HCT116 (cell line): ENCODE data around the gene HIRIP3.

Experiments used
- ATF3 ChIP-seq: IDR thresholded peaks from 2 replicates; pipeline ENCODE4 v1.6.1; 2012
- CTCF ChIP-seq, 3 experiments: fragments of 200-600 bp in 1 of 3; sonication (generic) in 1 of 3; IDR thresholded peaks in 2 of 3; conservative IDR thresholded peaks in 1 of 3; 2 replicates each; pipeline ENCODE4 v1.5.1; 2012 to 2017; ENCODE audit warnings: low read depth in 2 of 3, low read length in 2 of 3, antibody characterized with exemption in 1 of 3, borderline replicate concordance in 1 of 3, control low read depth in 1 of 3, mild to moderate bottlenecking in 1 of 3, mixed read lengths in 1 of 3, mixed run types in 1 of 3, moderate library complexity in 1 of 3; ENCODE audit not compliant: insufficient read depth in 1 of 3
- EZH2phosphoT487 ChIP-seq: fragments of 200-600 bp; IDR thresholded peaks from 2 replicates; pipeline ENCODE4 v1.6.1; 2018; ENCODE audit warnings: antibody characterized with exemption, borderline replicate concordance
- REST ChIP-seq: IDR thresholded peaks from 2 replicates; pipeline ENCODE4 v1.6.1; 2012; ENCODE audit warnings: low read depth
- SP1 ChIP-seq: IDR thresholded peaks from 2 replicates; pipeline ENCODE4 v1.6.1; 2012; ENCODE audit warnings: low read depth
- YY1 ChIP-seq: IDR thresholded peaks from 2 replicates; pipeline ENCODE4 v1.6.1; 2011; ENCODE audit warnings: low read length, low read depth, moderate library complexity, mild to moderate bottlenecking; ENCODE audit not compliant: insufficient replicate concordance; ENCODE audit errors: extremely low read depth
- ZBTB33 ChIP-seq: IDR thresholded peaks from 2 replicates; pipeline ENCODE4 v1.6.1; 2011; ENCODE audit warnings: mild to moderate bottlenecking, low read length, moderate library complexity; ENCODE audit not compliant: insufficient replicate concordance; ENCODE audit errors: extremely low read depth
- ZFX ChIP-seq: fragments of 450-650 bp; IDR thresholded peaks from 2 replicates; pipeline ENCODE4 v1.6.1; 2017

GRCh38 chr16:29968205-29968604 lies 27.2 kb downstream of the HIRIP3 start:
- TF ChIP-seq CTCF (IDR thresholded peaks at IDR 0.05 in 2 of 3, conservative IDR thresholded peaks at IDR 0.05 in 1 of 3; ENCODE audit: borderline replicate concordance in 1 of 3, insufficient read depth in 1 of 3, low read depth in 2 of 3, low read length in 2 of 3) (no peak), REST (no peak), EZH2phosphoT487 (no peak), ZFX (no peak), SP1 (no peak), ZBTB33 (no peak), YY1 (no peak), ATF3 (no peak)
